Erythroblast (primary cell): ENCODE results near the gene NINL.
"Not testable (repeated sequence)": the region's sequence is repeated elsewhere in the genome, so short reads cannot be mapped to it uniquely, and the experiment has no call there.

Source experiments
- GATA1 ChIP-seq: IDR thresholded peaks from 2 replicates; pipeline ENCODE4 v1.6.1; 2011; ENCODE audit warnings: low read depth, mild to moderate bottlenecking, control low read depth, low read length, moderate library complexity
- POLR2A ChIP-seq: IDR thresholded peaks from 2 replicates; pipeline ENCODE4 v1.6.1; 2011; ENCODE audit warnings: mild to moderate bottlenecking, low read length

DNA sequence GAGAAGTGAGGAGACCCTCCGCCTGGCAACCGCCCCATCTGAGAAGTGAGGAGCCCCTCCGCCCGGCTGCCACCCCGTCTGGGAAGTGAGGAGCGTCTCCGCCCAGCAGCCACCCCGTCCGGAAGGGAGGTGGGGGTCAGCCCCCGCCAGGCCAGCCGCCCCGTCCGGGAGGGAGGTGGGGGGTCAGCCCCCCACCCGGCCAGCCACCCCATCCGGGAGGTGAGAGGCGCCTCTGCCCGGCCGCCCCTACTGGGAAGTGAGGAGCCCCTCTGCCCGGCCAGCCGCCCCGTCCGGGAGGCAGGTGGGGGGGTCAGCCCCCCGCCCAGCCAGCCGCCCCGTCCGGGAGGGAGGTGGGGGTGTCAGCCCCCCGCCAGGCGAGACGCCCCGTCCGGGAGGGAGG, 23.6 kb downstream of the NINL start:
- not testable (repeated sequence) for TF ChIP-seq POLR2A, GATA1
